SK-N-SH (cell line): ENCODE data around the gene ZNF628.

ENCODE experiments used
- CTCF ChIP-seq: fragments of 200-600 bp; sonication (generic); IDR thresholded peaks from 2 replicates; pipeline ENCODE4 v1.6.1; 2017; ENCODE audit warnings: antibody characterized with exemption, mild to moderate bottlenecking, moderate library complexity
- EP300 ChIP-seq, 2 experiments: IDR thresholded peaks; 2 replicates each; pipeline versions ENCODE4 v1.4.0 to v1.6.1; 2012; ENCODE audit warnings: borderline replicate concordance in 1 of 2, low read depth in 1 of 2, low read length in 1 of 2
- MAX ChIP-seq: IDR thresholded peaks from 2 replicates; pipeline ENCODE4 v1.4.0; 2012; ENCODE audit warnings: low read depth
- ZBTB33 ChIP-seq: IDR thresholded peaks from 2 replicates; pipeline ENCODE4 v1.4.0; 2012; ENCODE audit warnings: low read depth, borderline replicate concordance

- TF ChIP-seq CTCF (no peak), ZBTB33 (no peak), EP300 (IDR thresholded peaks at IDR 0.05; ENCODE audit: borderline replicate concordance in 1 of 2, low read depth in 1 of 2, low read length in 1 of 2) (no peak), MAX (no peak)
Observed at GRCh38 chr19:55489711-55490477, 13.5 kb downstream of the ZNF628 start.
